KMS-11 (cell line): ENCODE data around the gene BTBD17.

ENCODE experiments used
- H2AFZ ChIP-seq: fragments of 200-600 bp; sonication (generic); 2 replicates; pipeline ENCODE4 v1.6.1; 2016; ENCODE audit warnings: antibody characterized with exemption, mixed run types, low read depth
- H3K27ac ChIP-seq: fragments of 200-600 bp; sonication (generic); 2 replicates; pipeline ENCODE4 v1.6.1; 2016; ENCODE audit warnings: mild to moderate bottlenecking, mixed run types
- H3K27me3 ChIP-seq: fragments of 200-600 bp; sonication (generic); 2 replicates; pipeline ENCODE4 v1.6.1; 2017; ENCODE audit warnings: mild to moderate bottlenecking, low read depth, mixed run types, moderate library complexity; ENCODE audit not compliant: insufficient read depth
- H3K36me3 ChIP-seq: fragments of 200-600 bp; sonication (generic); 2 replicates; pipeline ENCODE4 v1.6.1; 2017; ENCODE audit warnings: mild to moderate bottlenecking, mixed run types; ENCODE audit not compliant: insufficient read depth
- H3K4me1 ChIP-seq: fragments of 200-600 bp; sonication (generic); 2 replicates; pipeline ENCODE4 v1.6.1; 2016; ENCODE audit warnings: mild to moderate bottlenecking, low read depth, mixed run types; ENCODE audit not compliant: poor library complexity, severe bottlenecking
- H3K4me2 ChIP-seq: fragments of 200-600 bp; sonication (generic); 2 replicates; pipeline ENCODE4 v1.7.0; 2016; ENCODE audit warnings: mild to moderate bottlenecking, mixed run types
- H3K4me3 ChIP-seq: fragments of 200-600 bp; sonication (generic); IDR thresholded peaks from 2 replicates; pipeline ENCODE4 v1.6.1; 2017; ENCODE audit warnings: low read depth, low read length, mixed read lengths; ENCODE audit not compliant: insufficient read depth
- H3K79me2 ChIP-seq: fragments of 200-600 bp; sonication (generic); 2 replicates; pipeline ENCODE4 v1.6.1; 2016; ENCODE audit warnings: low read depth, mixed run types; ENCODE audit not compliant: insufficient read depth
- H3K9ac ChIP-seq: fragments of 200-600 bp; sonication (generic); 2 replicates; pipeline ENCODE4 v1.6.1; 2016; ENCODE audit warnings: mild to moderate bottlenecking, mixed run types
- H4K20me1 ChIP-seq: fragments of 200-600 bp; sonication (generic); 2 replicates; pipeline ENCODE4 v1.6.1; 2016; ENCODE audit warnings: mild to moderate bottlenecking, mixed run types; ENCODE audit not compliant: insufficient read depth
- TF ChIP-seq, protein P1 (sequence below): fragments of 200-600 bp; sonication (generic); conservative IDR thresholded peaks from 2 replicates; pipeline ENCODE4 v1.6.1; 2017; ENCODE audit warnings: low read depth, mild to moderate bottlenecking, antibody characterized with exemption, low read length, moderate library complexity, mixed read lengths

The BTBD17 gene

DNA sequence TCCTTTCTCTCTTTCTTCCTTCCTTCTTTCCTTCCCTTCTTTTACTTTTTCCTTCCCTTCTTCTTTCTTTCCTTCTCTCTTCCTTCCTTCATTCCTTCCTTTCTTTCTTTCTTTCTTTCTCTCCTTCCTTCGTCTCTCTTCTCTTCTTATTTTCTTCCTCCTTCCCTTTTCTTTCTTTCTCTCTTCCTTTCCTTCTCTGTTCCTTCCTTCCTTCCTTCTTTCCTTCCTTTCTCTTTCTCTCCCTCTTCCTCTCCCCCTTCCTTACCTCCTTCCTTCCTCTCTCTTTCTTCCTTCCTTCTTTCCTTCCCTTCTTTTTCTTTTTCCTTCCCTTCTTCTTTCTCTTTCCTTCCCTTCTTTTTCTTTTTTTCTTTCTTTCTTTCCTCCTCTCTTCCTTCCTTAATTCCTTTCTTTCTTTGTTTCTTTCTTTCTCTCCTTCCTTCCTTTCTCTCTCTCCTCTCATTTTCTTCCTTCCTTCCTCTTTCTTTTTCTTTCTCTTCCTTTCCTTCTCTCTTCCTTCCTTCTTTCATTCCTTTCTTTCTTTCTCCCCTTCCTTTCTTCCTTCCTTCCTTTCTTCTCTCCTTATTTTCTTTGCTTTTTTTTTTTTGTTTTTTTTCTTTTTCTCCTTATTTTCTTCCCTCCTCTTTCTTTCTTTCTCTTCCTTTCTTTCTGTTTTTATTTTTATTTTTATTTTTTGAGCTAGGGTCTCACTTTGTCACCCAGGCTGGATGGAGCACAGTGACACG lies 28.4 kb upstream of the BTBD17 start:
- H3K4me1 ChIP-seq, result no peaks in the 10 kb centered on the region
- H4K20me1 ChIP-seq, result no peaks in the 10 kb centered on the region
- no peak overlapping the region for H3K4me3 ChIP-seq
- H3K9ac ChIP-seq, result no peak overlapping the region
- H3K4me2 ChIP-seq, result no peak overlapping the region
- H3K36me3 ChIP-seq, result no peaks in the 10 kb centered on the region
- TF ChIP-seq, protein P1, sequence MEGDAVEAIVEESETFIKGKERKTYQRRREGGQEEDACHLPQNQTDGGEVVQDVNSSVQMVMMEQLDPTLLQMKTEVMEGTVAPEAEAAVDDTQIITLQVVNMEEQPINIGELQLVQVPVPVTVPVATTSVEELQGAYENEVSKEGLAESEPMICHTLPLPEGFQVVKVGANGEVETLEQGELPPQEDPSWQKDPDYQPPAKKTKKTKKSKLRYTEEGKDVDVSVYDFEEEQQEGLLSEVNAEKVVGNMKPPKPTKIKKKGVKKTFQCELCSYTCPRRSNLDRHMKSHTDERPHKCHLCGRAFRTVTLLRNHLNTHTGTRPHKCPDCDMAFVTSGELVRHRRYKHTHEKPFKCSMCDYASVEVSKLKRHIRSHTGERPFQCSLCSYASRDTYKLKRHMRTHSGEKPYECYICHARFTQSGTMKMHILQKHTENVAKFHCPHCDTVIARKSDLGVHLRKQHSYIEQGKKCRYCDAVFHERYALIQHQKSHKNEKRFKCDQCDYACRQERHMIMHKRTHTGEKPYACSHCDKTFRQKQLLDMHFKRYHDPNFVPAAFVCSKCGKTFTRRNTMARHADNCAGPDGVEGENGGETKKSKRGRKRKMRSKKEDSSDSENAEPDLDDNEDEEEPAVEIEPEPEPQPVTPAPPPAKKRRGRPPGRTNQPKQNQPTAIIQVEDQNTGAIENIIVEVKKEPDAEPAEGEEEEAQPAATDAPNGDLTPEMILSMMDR, result no peak
- no peak overlapping the region for H2AFZ ChIP-seq
- H3K27me3 ChIP-seq, result peaks cover 62% of the 10 kb centered on the region
- H3K27ac ChIP-seq, result no peak overlapping the region
- no peaks in the 10 kb centered on the region for H3K79me2 ChIP-seq

DNA sequence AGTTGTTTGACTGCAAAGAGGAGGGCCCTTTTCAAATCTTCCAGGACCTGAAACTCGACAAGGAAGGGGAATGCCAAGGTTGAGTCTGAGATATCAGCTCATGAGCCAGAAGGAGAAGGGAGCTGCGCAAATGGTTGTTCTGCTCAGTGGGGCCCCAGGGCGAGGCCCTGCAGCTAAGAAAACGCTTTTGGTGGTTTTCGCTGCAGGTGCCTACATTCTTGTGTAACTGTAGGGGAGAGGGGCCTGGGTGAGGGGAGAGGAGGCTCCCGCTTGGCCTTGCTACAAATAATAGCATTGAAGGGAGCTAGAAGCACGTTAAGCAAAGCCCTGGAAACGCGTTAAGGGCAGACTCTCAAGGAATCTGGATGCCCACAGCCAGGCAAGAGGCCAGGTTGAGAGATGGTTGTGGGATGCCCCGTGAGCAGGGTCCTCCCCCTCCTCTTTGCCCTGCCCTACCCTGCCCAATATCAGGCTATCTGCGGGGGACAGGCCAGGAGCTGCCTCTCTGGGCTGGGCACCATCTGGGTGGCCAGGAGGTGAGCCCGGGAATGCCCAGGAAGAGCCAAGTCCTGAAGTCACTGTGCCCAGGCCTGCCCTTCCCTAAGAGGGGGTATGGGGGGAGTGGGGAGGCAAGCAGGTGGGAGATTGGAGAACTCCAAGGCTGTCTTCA lies 27.6 kb upstream of the BTBD17 start:
- TF ChIP-seq, protein P1, result no peak
- H3K79me2 ChIP-seq, result no peaks in the 10 kb centered on the region
- no peak overlapping the region for H3K4me2 ChIP-seq
- H3K4me3 ChIP-seq, result no peak overlapping the region
- H2AFZ ChIP-seq, result no peak overlapping the region
- H4K20me1 ChIP-seq, result no peaks in the 10 kb centered on the region
- peaks cover 65% of the 10 kb centered on the region for H3K27me3 ChIP-seq
- no peak overlapping the region for H3K27ac ChIP-seq
- H3K36me3 ChIP-seq, result no peaks in the 10 kb centered on the region
- H3K4me1 ChIP-seq, result no peaks in the 10 kb centered on the region
- no peak overlapping the region for H3K9ac ChIP-seq

DNA sequence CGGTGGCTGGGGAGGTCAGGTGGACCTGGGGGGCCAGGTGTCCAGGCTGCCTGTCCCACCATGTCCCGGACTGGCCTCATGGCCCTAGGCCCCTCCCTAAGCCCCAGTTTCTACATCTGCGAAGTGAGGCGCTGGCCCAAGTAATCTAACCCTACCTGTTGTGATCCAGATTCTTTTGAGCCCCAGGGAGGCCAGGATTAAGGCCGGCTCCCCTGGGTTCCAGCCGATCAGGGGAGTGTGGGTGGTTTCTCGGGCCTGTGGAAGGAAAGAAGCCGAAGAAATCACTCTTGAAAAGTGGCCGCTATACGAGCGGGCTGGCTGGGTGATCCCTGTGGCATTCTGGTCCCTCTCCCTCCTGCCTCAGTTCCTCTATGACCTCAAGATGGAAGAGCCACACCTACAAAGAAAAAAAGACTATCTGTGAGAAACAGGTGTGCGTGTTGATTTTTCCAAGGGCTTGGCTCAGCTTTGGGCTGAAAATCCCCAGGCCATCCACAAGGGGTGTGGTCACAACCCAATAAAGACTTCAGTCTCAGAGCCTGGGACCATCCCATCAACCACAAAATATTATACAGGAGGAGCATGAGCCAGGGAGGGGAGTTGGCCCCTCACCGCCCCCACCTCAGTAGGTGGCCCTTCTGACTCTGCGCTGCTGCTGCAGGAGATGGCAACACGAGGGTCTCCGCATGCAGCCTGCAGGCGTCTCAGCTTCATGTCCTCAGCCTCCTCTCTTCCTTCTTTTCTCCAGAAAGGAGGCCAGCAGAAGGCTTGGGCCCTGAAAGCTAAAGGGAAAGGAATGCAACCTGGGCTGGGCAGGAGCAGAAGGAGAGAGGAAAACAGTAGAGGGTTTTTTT lies 25.9 kb upstream of the BTBD17 start:
- TF ChIP-seq, protein P1, result no peak
- Histone ChIP-seq H3K27me3 (peaks cover 67% of the 10 kb centered on the region), H3K27ac (no peak overlapping the region), H4K20me1 (no peaks in the 10 kb centered on the region), H3K4me2 (no peak overlapping the region), H3K9ac (no peak overlapping the region), H3K4me1 (no peaks in the 10 kb centered on the region), H2AFZ (no peak overlapping the region), H3K36me3 (no peaks in the 10 kb centered on the region), H3K4me3 (no peak overlapping the region), H3K79me2 (no peaks in the 10 kb centered on the region)

DNA sequence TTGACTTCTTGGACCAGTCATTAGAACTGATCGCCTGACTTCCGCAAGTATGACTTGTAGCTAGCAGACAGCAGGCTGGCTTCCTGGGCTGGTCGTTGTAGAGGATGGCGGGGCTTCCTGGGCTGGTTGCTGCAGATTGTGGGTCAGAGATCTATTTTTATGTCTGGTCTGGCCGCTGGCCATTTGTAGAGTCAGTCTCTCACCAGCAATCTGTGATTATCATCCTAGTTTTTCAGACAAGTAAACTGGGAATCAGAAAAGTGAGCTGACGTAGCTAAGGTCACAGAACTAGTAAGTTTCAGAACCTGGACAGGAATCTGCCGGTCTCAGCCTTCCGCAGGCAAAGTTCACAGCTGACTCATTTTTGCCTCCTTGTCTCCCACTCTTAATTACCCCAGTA lies 24.7 kb upstream of the BTBD17 start:
- Histone ChIP-seq H4K20me1 (no peaks in the 10 kb centered on the region), H3K4me3 (no peak overlapping the region), H3K27ac (no peak overlapping the region), H3K9ac (no peak overlapping the region), H3K36me3 (no peaks in the 10 kb centered on the region), H3K27me3 (peaks cover 77% of the 10 kb centered on the region), H2AFZ (no peak overlapping the region), H3K4me1 (no peaks in the 10 kb centered on the region), H3K4me2 (no peak overlapping the region), H3K79me2 (no peaks in the 10 kb centered on the region)
- TF ChIP-seq, protein P1, result no peak
